Measurements from ENCODE around the gene C16orf78.

Gene C16orf78, protein sequence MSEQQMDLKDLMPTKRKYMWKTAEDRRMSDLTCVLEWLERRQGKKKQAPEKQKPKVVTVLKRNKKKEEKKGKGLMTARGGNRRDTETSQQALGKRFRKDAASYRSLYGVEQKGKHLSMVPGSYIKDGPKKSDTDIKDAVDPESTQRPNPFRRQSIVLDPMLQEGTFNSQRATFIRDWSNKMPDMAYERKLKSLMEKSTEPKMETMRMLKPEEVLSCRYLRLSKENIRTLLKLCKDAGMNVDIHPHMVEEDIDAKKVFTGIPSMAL

DNA sequence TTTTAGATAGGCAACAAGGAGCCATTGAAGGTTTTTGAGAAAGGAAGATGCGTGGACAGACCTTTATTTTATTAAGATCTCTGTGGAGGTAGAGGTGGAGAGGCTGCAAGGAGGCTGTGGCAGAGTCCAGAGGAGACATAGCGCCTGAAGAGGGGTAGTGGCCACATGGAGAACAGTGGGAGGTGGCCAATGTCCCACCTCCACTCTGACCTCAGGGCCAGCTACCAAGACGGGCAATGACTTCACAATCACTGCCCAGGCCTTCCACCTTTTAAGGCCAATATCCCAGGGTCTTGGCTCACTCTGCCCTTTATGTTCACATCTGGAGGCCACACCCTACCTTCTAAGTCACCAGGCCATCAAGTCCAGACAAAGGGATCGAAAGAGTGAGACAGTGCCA lies at the start of gene C16orf78:
C16orf78 (plus strand) TSS at position 301 of the 400 bp plus-strand sequence. CDS start 136 bp downstream, outside the sequence.
- no peak for DNase-seq (ENCODE audit: low spot score)

DNA sequence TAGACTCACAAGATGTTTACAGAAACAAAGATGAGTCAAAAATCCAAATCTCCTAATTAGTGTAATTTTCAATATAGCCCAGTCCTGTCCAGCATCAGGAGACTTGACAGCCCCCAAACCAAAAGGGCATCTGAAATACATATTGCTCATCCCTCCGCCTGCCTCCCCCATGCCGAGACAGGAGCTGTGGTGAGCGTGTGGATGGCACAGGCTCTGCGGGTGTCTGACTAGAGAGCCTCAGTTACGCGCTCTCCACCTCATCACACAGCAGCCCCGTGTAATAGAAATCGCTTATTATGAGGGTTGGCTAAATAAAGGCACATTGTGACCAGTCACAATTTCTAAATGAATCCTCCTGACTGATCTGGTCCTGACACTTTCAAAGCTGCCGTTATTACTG lies 48.9 kb upstream of the C16orf78 start:
- DNase-seq (ENCODE audit: low spot score) = no peak

DNA sequence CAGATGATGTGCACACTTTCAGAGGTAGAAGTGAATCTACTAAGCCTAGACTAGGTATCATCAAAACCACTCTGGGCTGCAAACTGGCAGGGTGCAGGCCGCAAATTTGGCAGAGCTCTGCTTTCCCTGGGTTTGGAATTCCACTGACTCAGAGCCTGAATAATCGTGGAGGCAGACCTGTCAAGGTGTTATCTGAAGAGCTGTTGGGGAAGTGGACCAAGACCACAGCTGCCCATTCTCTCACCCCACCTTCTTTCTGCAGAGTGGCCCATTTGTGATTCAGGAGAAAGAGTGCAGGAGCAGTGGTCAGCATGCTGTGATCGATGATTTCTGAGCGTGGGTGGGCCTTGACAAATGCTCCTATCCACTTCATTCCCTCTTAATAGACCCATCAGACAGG lies 46.1 kb upstream of the C16orf78 start:
- no peak for DNase-seq (ENCODE audit: low spot score)

DNA sequence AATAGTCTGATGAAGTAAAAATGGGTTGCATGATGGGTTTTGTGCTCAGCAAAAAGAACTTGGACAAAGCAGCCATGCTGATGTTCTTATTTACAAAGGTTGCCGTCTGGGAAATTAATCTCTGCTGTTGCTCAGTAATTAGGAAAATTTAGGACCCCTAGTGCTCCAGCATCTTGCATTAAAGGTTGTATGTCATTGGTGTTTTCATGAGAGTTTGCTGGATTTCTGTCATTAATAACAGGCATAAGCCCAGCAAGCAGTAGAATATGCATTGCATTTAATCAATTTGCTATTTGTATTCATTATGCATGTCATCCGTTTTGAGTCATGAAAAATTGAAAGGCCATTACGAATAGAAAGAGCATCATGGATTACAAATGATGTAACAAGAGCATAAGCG lies 45.3 kb upstream of the C16orf78 start:
- no peak for DNase-seq (ENCODE audit: low spot score)

DNA sequence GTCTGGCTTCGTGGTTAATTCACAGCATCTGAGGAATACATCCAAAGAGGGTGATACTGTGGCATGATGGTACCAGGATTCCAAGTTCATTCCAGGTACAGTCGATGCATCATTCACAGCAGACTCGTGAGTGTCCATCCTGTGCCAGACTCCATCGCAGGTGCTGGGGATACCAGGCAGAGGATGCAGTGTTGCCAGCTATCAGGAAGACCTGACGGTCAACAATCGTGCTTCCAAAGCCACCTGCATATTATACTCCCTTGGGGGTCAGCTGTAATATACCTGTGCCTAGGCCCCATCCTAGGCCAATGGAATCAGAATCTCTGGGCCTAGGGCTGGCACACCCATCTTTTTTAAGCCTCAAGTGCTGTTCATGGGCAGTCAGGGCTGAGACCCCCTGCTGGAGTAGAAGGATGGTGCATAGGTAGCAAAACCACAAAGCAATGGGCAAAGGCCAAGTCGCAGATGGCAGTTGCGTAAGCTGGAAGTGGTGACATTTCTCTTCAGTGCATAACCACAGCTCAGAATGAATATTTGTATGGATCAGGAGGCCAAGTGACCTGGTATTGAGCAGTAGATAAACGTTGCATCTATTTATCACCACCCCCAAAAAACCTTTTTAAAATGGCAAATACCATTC lies 42.9 kb upstream of the C16orf78 start:
- DNase-seq (ENCODE audit: low spot score) = no peak

DNA sequence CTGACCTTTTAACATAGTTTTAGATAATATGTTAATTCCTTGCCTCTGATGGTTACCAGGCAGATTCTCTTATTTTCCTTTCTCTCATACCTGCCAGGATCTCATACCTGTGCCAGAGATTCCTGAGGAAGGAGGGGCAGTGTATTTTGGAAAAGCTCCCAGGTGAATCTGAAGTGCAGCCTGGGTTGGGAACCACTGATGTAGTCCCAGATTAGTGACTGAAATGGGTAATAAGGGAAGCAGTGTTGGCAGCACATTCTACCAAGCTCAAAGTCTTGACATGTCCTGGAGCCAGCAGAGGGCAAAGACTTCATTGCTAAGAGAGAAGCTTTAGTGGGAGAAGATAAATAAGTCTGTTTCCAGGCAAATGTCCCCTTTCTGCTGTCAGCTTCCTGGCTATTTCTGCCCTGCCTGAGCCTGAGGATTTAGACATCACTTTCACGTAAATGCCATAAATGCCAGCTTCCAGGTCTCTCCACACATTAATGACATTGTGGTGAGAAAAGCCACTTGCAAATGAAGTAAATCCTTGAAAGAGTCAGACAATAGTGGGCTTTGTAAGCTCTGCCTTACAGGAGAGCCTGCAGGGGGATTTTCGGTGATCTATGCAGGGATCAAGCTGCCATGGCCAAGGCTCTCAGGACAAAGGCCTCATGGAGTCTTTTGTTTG lies 40.9 kb upstream of the C16orf78 start:
- no peak for DNase-seq (ENCODE audit: low spot score)

DNA sequence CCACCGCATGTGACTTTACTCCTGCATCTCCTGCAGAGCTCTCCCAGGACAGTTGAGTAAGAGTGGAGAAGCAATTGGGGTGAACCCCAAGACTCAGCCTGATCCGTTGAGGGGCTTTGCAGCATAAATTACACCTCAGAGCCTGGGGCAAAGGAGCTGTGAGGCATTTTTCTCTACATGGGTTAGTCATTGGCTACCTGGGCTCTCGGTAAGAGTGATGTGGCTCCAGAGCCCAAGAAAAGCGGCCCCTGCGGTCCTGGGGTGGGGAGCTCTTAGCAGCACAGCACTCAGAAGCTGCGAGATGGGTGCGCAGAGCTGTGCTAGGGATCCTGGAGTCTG lies 40.4 kb upstream of the C16orf78 start:
- no peak for DNase-seq (ENCODE audit: low spot score)

DNA sequence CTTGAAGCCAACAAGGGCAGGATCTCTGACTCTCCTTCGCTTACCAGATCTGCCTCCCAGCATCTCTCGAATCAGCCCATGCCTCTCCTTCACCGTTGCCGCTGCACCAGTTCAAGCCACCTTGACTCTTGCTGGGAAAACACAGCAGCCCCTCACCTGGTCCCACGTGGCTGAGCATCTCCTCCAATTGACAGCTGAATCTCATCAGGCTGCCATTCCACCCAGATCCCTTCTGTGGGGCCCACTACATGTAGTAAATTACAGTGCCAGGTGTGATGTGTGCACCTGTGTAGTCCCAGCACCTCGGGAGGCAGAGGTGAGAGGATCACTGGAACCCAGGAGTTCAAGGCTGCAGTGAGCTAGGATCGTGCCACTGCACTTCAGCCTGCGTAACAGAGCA lies 37.8 kb upstream of the C16orf78 start:
- no peak for DNase-seq (ENCODE audit: low spot score)

DNA sequence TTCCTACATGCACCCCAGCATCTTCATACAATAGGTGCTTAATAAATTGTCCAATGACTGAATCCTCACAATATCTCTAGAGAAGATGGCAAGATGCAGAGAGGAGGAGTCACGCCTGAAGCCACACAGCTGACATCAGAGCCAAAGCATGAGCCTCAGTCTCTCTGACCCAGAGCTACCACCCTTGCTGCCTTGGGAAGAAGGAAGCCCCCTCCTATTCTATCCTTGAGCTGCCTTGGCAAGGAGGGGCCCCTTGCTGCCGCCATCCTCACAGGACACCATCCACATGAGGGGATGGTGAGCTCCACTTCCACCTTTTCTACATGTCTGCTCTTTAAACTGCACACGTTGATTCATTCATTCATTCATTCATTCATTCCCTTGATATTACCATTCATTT lies 37.0 kb upstream of the C16orf78 start:
- DNase-seq (ENCODE audit: low spot score) = no peak

DNA sequence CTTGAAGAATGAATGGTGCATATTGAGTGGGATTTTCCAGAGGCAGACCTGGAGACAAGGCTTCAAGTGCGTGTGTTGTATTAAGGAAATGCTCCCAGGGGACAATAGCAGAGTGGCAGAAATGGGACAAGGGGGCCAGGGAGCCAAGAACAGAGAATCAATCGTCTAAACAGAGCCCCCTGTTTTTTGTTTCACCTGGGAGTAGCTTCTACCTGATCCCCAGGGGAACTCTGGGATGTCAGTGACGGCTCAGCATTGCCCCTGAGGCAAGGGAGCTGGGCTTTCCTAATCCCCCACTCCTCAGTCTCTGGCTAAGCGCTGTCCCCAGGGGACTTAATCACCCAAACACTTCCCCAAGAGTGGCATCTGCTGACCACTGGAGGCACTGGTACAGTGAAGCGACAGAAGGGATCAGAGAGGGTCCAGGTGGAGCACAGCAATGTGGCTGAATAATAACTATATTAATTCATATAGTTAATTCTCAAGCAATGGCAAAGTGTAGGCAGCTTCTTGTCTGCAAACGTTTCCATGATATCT lies 35.7 kb upstream of the C16orf78 start:
- DNase-seq (ENCODE audit: low spot score) = no peak

DNA sequence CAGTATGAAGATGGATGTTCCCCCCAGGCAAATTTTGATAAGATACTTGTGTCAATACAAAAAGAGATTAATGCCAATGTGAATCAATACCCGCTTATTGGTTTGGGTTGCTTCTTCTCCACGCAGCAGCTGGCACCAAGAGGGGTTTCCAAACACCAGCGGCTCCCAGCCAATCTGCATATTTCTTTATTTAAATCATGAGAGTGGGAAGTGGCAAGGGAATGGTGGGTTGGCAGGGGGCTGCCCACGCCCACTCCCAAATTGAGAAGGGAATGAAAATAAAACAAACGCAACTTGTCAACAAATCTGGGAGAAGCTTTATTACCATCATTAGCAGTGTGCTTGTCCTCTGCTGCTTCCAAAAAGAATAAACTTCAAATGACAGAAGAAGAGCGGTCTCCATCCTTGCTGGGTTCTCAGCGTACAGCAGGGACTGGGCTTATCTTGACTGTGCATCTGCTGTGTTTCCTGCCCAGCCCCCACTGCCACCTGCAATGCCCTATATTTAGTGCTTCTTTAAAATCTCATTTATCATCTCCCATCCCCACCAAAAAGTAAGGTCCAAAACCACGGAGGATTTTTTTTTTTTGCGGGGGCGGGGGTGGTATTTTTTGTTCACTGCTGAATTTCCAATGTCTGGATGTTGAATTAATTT lies 34.9 kb upstream of the C16orf78 start:
- no peak for DNase-seq (ENCODE audit: low spot score)

DNA sequence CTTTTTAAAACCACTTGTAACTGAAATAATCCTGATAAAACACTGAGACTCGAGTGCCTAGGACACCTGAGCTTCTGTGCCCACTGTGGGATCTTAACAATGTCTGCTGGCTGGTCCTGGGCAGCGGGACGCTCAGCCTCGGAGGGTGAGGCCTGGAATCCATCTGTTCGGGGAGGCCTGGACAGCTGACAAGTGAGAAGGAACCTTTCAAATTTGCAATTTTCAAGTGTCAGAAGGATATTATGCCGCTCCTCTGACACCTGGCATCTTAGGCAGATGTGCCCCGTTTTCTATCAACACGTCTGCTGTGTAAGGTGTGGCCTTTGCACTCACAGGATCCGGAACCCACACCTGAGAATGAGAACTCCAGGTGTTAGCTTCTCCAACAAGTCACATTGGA lies 33.1 kb upstream of the C16orf78 start:
- DNase-seq (ENCODE audit: low spot score) = no peak

DNA sequence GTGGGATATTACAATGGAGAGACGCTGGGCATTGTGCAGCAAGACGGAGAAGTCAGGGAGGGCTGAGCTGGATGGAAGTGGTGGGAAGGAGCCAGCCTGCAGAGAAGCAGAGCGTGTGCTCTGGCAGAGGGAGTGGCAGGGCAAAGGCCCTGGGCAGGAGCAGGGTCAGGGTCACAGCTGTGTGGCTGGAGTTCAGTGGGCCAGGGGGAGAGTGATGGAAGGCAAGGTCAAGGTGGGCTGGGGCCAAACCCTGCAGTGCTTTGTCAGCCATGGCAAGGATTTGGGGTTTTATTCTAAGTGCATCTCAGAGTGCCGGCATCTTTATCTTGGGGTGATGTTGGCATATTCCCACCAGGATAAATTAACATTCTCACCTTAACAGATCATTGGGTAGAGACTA lies 31.9 kb upstream of the C16orf78 start:
- DNase-seq (ENCODE audit: low spot score) = no peak

DNA sequence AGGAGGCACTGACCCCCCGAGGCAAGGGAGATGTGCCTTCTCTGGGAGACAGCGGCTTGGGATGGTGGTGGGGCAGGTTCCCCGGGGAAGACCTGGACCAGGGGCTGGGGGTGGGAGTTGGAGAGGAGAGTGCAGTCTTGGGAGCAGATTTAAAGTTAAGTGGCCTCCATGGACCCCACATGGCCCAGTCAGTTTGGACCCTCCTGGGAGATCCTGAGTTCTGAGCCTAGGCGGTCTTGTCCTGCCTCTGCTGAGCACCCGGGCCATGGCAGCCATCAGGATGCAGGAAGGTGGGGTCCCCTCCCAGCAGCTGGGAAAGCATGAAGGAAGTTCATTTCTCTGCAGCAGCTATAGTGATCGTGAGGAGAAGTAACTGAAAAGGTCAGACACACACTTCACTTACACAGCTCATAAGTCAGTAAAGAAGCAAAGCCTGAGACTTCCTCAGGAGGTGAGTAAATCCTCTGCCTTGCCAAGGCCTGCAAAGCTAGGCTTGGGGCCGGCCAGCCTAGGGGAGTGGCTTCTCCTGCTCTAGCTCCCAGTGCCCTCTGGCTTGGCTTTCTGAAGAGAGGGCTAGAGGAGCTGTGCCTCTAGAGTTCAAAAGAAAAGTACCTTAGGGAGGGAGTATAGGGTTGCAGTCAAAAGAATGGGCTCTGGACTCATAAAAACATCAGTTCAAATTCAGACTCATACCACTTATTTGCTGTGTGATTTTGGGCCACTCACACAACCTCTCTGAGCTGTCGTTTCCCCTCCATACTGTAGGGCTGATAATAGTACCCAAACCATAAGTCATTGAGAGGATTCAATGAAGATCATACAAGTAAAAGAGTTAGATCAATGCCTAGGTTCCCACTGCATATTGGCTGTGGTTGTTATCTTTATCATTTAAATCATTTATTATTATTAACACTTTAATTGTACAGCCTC lies 31.0 kb upstream of the C16orf78 start:
- DNase-seq (ENCODE audit: low spot score) = no peak

DNA sequence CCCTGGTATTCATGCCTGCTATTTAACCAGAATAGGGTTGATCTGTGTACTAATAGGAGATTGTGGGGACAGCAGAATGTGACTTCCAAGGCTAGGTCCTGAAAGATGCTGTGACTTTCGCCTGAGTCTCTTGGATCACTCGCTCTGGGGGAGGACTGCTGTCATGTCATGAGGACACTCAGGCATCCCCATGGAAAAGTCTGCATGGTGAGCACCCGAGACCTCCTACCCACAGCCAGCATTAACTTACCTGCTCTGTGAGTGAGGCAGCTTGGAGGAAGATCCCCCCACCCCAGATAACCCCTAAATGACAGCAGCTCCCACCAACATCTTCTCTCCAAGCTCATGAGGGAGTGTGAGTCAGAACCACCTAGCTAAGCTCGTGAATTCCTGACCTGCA lies 30.3 kb upstream of the C16orf78 start:
- DNase-seq (ENCODE audit: low spot score) = no peak

DNA sequence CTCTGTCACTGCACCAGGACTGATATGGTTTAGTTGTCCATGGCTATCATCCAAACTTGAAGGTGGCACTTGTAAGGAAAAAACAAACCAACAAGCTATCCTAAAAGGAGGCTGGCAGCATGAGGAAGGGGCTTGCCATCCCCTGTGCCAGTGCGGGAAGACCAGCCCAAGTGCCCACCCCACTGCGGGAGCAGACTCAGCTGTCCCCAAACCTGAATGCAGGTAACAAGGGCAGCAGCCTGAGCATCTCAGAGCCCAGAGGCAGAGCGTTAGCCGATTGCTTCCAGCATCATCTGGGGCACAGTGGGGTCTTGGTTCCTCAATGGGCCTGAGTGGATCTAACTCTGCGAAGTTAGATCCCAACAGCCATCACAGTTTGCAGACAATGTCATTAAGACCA lies 29.2 kb upstream of the C16orf78 start:
- DNase-seq (ENCODE audit: low spot score) = no peak

DNA sequence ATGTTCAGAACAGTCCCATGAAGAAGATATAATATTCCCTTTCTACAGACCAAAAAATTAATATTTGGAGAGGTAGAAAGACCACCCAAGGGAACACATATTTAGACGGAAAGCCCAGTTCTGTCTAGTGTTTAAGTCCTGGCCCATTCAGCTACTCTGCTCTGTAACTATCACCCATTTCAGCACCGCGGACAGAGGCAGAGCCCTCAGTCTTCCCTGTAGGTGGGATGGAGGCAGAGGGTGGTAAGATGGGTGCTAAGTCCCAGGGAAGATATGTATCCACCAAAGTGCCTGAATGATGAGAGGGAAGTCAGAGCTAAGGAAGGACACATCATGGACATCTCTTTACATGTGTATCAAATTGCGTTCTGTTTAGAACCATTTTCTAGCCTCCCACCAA lies 27.8 kb upstream of the C16orf78 start:
- no peak for DNase-seq (ENCODE audit: low spot score)

DNA sequence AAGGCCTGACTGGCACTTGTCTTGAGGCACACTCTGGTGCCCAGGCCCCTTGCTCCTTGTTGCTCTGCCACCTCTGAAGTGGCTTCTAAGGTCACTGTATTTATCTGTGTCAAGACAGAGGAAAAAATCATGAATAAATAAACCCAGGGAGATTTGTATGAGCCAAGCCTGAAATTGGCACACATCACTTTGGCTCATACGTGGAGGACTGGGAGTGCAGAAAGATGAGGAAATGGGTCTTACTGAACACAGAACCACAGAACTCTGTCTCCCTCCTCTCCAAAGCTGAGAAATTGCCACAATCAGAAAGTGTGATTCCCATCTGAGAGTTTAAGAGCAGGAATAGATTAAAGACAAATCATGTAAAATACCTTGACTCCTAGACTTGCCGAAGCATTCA lies 27.1 kb upstream of the C16orf78 start:
- DNase-seq (ENCODE audit: low spot score) = no peak

DNA sequence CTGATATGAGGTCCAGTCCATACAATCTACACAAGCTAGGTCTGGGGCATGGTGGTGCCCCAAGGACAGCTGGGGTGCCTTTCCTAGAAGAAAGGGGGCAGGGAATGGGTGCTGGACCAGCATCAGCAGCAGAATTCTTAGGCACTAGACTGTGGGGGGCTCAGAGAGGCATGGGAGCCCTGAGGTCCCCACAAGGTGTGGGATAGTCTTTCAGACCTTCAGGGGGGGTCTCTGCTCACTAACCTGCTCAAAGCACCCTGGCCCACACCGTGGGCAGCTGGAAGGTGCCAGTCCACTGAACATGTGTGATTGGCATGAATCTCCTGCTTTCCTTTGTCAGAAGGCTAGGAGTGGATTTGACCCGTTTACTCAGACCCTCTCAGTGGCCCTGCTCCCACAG lies 26.1 kb upstream of the C16orf78 start:
- DNase-seq (ENCODE audit: low spot score) = no peak

DNA sequence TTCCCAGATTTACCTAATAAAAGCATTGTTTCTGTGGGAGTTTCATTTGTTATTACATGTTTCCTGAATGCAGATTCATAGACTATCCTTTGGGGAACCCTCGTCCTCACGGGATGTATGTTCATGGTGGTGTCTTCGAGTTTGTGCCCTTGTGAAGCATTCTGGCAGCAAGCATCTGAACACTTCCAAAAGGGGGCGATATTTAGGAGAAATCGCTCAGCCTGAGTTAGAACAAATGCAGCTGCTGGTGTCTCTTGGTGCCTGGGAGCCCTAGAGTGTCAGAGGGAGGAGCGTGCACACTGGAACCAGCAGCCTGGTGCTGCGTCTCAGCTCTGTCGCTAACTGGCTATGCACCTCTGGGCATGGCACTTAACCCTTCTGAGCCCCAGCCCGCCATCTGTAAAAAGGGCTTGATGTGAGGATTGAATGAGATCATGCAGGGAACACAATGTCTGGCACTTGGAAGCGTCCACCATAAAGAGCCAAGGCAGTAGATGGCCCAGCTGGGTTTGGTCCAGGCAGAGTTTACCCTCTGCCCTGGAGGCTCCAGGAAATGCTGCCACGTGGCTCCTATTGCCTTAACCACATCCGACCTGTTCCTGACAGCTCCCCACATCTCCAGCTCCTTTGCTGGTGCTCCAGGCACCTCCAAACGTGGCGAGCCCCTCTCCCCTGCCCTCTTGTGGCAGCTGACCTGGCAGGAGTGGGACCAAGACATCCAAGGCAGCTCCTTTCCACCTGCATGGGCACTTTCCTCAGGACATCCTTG lies 25.0 kb upstream of the C16orf78 start:
- no peak for DNase-seq (ENCODE audit: low spot score)

All from globus pallidus (tissue), 1 donor.